GM23338 (cell line): ENCODE results near the gene ADAM10. TPM values are rescaled to one million over a fixed set of nuclear protein-coding genes. Genes with fewer than 3 reads are reported as not detected.

Experiments used
- ATAC-seq: fragments of 200-7000 bp; cut with Tn5 transposase; 3 replicates; pipeline ENCODE4 v1.9.1; 2020
- DNase-seq: peaks from one replicate; pipeline ENCODE4 v3.0.0-alpha.2; 2015; ENCODE audit warnings: low spot score
- H2AFZ ChIP-seq: fragments of 200-600 bp; sonication (generic); 2 replicates; pipeline ENCODE4 v1.8.0; 2016; ENCODE audit warnings: antibody characterized with exemption, mild to moderate bottlenecking, moderate library complexity
- H3F3A ChIP-seq: fragments of 200-600 bp; sonication (generic); replicated peaks from 2 replicates; pipeline ENCODE4 v1.8.0; 2017; ENCODE audit warnings: antibody characterized with exemption, mixed run types, low read depth
- H3K27ac ChIP-seq: fragments of 200-600 bp; sonication (generic); 2 replicates; pipeline ENCODE4 v1.6.1; 2016; ENCODE audit warnings: low read depth
- H3K27me3 ChIP-seq: fragments of 200-600 bp; sonication (generic); 2 replicates; pipeline ENCODE4 v1.8.0; 2016; ENCODE audit warnings: mild to moderate bottlenecking, mixed run types, moderate library complexity; ENCODE audit not compliant: insufficient read depth
- H3K36me3 ChIP-seq: fragments of 200-600 bp; sonication (generic); 2 replicates; pipeline ENCODE4 v1.8.0; 2016; ENCODE audit warnings: mild to moderate bottlenecking; ENCODE audit not compliant: insufficient read depth
- H3K4me1 ChIP-seq: fragments of 200-600 bp; sonication (generic); 2 replicates; pipeline ENCODE4 v1.8.0; 2016; ENCODE audit warnings: mild to moderate bottlenecking, moderate library complexity; ENCODE audit not compliant: insufficient read depth
- H3K4me2 ChIP-seq: fragments of 200-600 bp; sonication (generic); 2 replicates; pipeline ENCODE4 v1.7.1; 2017; ENCODE audit warnings: mixed run types
- H3K4me3 ChIP-seq: fragments of 200-600 bp; sonication (generic); 2 replicates; pipeline ENCODE4 v1.6.1; 2016; ENCODE audit warnings: mixed run types
- H3K79me2 ChIP-seq: fragments of 200-600 bp; sonication (generic); replicated peaks from 2 replicates; pipeline ENCODE4 v1.8.0; 2017; ENCODE audit warnings: mild to moderate bottlenecking; ENCODE audit not compliant: insufficient read depth
- H3K9me2 ChIP-seq: fragments of 200-600 bp; sonication (generic); 2 replicates; pipeline ENCODE4 v1.8.0; 2017; ENCODE audit not compliant: insufficient read depth
- H4K20me1 ChIP-seq: fragments of 200-600 bp; sonication (generic); replicated peaks from 2 replicates; pipeline ENCODE4 v1.8.0; 2017; ENCODE audit warnings: mild to moderate bottlenecking; ENCODE audit not compliant: insufficient read depth
- H3K27ac Mint-ChIP-seq: 2 replicates; pipeline ENCODE4 v1.8.0; 2020; ENCODE audit warnings: inconsistent platforms, mild to moderate bottlenecking, moderate library complexity, mixed read lengths
- H3K27me3 Mint-ChIP-seq: 3 replicates; pipeline ENCODE4 v1.8.0; 2022; ENCODE audit warnings: low read depth, mild to moderate bottlenecking, moderate library complexity, mixed read lengths, inconsistent platforms; ENCODE audit not compliant: insufficient read depth, poor library complexity
- H3K36me3 Mint-ChIP-seq: 3 replicates; pipeline ENCODE4 v1.8.0; 2021; ENCODE audit warnings: low read depth, mild to moderate bottlenecking, inconsistent platforms, moderate library complexity, mixed read lengths
- H3K4me1 Mint-ChIP-seq: 3 replicates; pipeline ENCODE4 v1.8.0; 2020; ENCODE audit warnings: mild to moderate bottlenecking, inconsistent platforms, mixed read lengths
- H3K4me3 Mint-ChIP-seq: 3 replicates; pipeline ENCODE4 v1.8.0; 2021; ENCODE audit warnings: moderate library complexity, mild to moderate bottlenecking, inconsistent platforms, mixed read lengths
- H3K9me3 Mint-ChIP-seq: 3 replicates; pipeline ENCODE4 v1.8.0; 2020; ENCODE audit warnings: moderate library complexity, mild to moderate bottlenecking, inconsistent platforms, mixed read lengths
- CREB1 ChIP-seq: fragments of 250-450 bp; sonication (Bioruptor Pico); IDR thresholded peaks from 2 replicates; pipeline ENCODE4 v1.5.0; 2020; ENCODE audit warnings: low read depth, mild to moderate bottlenecking, moderate library complexity
- EZH2 ChIP-seq: fragments of 200-600 bp; sonication (generic); IDR thresholded peaks from one replicate; pipeline ENCODE4 v1.8.0; 2017; ENCODE audit warnings: antibody characterized with exemption, mild to moderate bottlenecking, low read depth; ENCODE audit not compliant: unreplicated experiment
- JUNB ChIP-seq: IDR thresholded peaks from one replicate; pipeline ENCODE4 v1.6.1; 2016; ENCODE audit warnings: antibody characterized with exemption; ENCODE audit not compliant: unreplicated experiment
- NANOG ChIP-seq: IDR thresholded peaks from 2 replicates; pipeline ENCODE4 v1.6.1; 2016; ENCODE audit warnings: antibody characterized with exemption, borderline replicate concordance
- STAT1 ChIP-seq: IDR thresholded peaks from one replicate; pipeline ENCODE4 v1.6.1; 2016; ENCODE audit warnings: antibody characterized with exemption; ENCODE audit not compliant: unreplicated experiment
- ZNF114 ChIP-seq: fragments of 250-450 bp; sonication (Bioruptor Pico); IDR thresholded peaks from 2 replicates; pipeline ENCODE4 v1.5.0; 2020; ENCODE audit warnings: mild to moderate bottlenecking, moderate library complexity
- polyA plus RNA-seq: library from polyadenylated mRNA; unstranded; fragments of >200 nt; fragmentation: Nextera tagmentation; extraction: Ambion mirVana; gene quantifications from 2 replicates; pipeline ENCODE4 v1.2.1, GENCODE V29; 2016
- total RNA-seq: library from RNA; depleted of rRNA; stranded (reverse); fragments of >200 nt; shearing (Covaris generic); gene quantifications from 2 replicates; pipeline ENCODE4 v1.2.3, GENCODE V29; 2014
- TF ChIP-seq, protein P1 (sequence below): fragments of 250-450 bp; sonication (Bioruptor Pico); IDR thresholded peaks from 2 replicates; pipeline ENCODE4 v1.5.0; 2020; ENCODE audit warnings: mild to moderate bottlenecking, moderate library complexity
- TF ChIP-seq, protein P2 (sequence below): IDR thresholded peaks from 2 replicates; pipeline ENCODE4 v1.6.1; 2016; ENCODE audit warnings: antibody characterized with exemption
- TF ChIP-seq, protein P3 (sequence below): IDR thresholded peaks from one replicate; pipeline ENCODE4 v1.6.1; 2018; ENCODE audit warnings: antibody characterized with exemption; ENCODE audit not compliant: unreplicated experiment

ADAM10 gene
- total and polyA plus RNA-seq, 2 experiments from 2014 or later, result 25.0 to 114 TPM

DNA sequence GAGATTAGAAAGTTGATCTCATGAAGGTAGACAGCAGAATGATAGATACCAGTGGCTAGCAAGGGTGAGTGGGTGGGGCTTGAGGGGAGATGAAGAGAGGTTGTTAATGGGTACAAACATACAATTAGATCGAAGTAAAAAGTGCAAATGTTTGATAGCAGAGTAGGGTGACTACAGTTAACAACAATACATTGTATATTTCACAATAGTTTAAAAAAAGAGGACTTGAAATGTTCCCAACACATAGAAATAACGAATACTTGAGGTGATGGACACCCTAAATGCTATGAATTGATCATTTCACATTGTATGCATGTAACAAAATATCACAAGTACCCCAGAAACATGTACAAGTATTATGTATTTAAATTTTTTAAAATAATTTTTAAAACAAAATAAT, 47.3 kb downstream of the ADAM10 start (continued):
- TF ChIP-seq, protein P1, sequence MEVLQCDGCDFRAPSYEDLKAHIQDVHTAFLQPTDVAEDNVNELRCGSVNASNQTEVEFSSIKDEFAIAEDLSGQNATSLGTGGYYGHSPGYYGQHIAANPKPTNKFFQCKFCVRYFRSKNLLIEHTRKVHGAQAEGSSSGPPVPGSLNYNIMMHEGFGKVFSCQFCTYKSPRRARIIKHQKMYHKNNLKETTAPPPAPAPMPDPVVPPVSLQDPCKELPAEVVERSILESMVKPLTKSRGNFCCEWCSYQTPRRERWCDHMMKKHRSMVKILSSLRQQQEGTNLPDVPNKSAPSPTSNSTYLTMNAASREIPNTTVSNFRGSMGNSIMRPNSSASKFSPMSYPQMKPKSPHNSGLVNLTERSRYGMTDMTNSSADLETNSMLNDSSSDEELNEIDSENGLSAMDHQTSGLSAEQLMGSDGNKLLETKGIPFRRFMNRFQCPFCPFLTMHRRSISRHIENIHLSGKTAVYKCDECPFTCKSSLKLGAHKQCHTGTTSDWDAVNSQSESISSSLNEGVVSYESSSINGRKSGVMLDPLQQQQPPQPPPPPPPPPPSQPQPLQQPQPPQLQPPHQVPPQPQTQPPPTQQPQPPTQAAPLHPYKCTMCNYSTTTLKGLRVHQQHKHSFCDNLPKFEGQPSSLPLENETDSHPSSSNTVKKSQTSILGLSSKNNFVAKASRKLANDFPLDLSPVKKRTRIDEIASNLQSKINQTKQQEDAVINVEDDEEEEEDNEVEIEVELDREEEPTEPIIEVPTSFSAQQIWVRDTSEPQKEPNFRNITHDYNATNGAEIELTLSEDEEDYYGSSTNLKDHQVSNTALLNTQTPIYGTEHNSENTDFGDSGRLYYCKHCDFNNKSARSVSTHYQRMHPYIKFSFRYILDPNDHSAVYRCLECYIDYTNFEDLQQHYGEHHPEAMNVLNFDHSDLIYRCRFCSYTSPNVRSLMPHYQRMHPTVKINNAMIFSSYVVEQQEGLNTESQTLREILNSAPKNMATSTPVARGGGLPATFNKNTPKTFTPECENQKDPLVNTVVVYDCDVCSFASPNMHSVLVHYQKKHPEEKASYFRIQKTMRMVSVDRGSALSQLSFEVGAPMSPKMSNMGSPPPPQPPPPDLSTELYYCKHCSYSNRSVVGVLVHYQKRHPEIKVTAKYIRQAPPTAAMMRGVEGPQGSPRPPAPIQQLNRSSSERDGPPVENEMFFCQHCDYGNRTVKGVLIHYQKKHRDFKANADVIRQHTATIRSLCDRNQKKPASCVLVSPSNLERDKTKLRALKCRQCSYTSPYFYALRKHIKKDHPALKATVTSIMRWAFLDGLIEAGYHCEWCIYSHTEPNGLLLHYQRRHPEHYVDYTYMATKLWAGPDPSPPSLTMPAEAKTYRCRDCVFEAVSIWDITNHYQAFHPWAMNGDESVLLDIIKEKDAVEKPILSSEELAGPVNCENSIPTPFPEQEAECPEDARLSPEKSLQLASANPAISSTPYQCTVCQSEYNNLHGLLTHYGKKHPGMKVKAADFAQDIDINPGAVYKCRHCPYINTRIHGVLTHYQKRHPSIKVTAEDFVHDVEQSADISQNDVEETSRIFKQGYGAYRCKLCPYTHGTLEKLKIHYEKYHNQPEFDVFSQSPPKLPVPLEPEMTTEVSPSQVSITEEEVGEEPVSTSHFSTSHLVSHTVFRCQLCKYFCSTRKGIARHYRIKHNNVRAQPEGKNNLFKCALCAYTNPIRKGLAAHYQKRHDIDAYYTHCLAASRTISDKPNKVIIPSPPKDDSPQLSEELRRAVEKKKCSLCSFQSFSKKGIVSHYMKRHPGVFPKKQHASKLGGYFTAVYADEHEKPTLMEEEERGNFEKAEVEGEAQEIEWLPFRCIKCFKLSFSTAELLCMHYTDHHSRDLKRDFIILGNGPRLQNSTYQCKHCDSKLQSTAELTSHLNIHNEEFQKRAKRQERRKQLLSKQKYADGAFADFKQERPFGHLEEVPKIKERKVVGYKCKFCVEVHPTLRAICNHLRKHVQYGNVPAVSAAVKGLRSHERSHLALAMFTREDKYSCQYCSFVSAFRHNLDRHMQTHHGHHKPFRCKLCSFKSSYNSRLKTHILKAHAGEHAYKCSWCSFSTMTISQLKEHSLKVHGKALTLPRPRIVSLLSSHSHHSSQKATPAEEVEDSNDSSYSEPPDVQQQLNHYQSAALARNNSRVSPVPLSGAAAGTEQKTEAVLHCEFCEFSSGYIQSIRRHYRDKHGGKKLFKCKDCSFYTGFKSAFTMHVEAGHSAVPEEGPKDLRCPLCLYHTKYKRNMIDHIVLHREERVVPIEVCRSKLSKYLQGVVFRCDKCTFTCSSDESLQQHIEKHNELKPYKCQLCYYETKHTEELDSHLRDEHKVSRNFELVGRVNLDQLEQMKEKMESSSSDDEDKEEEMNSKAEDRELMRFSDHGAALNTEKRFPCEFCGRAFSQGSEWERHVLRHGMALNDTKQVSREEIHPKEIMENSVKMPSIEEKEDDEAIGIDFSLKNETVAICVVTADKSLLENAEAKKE (CRISPR knock-in tag), result no peak

DNA sequence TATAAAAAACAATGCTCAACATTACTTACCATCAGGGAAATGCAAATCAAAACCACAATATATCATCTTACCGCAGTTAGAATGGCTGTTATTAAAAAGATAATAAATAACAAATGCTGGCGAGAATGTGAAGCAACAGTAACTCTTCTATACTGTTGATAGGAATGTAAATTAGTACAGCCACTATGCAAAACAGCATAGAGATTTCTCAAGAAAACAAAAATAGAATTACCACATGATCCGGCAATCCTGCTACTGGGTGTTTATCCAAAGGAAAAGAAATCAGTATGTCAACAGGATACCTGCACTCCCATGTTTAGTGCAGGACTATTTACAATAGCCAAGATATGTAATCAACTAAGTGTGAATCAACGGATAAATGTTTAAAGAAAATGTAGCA, 48.1 kb downstream of the ADAM10 start:
- ATAC-seq (no peak), DNase-seq (no peak)
- H3K9me3 Mint-ChIP-seq, result peaks cover 8% of the 10 kb centered on the region; the same call in 2 of the 3 replicates
- Histone ChIP-seq H3K79me2 (peaks cover 98% of the 10 kb centered on the region), H2AFZ (no peak overlapping the region), H3K4me2 (no peak overlapping the region), H3K36me3 (no peaks in the 10 kb centered on the region), H4K20me1 (peaks cover 31% of the 10 kb centered on the region; the same call in 1 of the 2 replicates), H3K27ac (no peak overlapping the region), H3K4me1 (peaks cover 6% of the 10 kb centered on the region), H3K27me3 (no peaks in the 10 kb centered on the region), H3K4me3 (no peak overlapping the region), H3K9me2 (no peaks in the 10 kb centered on the region), H3F3A (no peaks in the 10 kb centered on the region)
- peaks cover 27% of the 10 kb centered on the region for H3K36me3 Mint-ChIP-seq
- H3K4me1 Mint-ChIP-seq, result peaks cover 15% of the 10 kb centered on the region
- peaks cover 11% of the 10 kb centered on the region for H3K27me3 Mint-ChIP-seq
- no peak overlapping the region for H3K4me3 Mint-ChIP-seq
- no peak overlapping the region for H3K27ac Mint-ChIP-seq
- TF ChIP-seq, protein P2, sequence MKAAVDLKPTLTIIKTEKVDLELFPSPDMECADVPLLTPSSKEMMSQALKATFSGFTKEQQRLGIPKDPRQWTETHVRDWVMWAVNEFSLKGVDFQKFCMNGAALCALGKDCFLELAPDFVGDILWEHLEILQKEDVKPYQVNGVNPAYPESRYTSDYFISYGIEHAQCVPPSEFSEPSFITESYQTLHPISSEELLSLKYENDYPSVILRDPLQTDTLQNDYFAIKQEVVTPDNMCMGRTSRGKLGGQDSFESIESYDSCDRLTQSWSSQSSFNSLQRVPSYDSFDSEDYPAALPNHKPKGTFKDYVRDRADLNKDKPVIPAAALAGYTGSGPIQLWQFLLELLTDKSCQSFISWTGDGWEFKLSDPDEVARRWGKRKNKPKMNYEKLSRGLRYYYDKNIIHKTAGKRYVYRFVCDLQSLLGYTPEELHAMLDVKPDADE, result no peak
- TF ChIP-seq, protein P3, sequence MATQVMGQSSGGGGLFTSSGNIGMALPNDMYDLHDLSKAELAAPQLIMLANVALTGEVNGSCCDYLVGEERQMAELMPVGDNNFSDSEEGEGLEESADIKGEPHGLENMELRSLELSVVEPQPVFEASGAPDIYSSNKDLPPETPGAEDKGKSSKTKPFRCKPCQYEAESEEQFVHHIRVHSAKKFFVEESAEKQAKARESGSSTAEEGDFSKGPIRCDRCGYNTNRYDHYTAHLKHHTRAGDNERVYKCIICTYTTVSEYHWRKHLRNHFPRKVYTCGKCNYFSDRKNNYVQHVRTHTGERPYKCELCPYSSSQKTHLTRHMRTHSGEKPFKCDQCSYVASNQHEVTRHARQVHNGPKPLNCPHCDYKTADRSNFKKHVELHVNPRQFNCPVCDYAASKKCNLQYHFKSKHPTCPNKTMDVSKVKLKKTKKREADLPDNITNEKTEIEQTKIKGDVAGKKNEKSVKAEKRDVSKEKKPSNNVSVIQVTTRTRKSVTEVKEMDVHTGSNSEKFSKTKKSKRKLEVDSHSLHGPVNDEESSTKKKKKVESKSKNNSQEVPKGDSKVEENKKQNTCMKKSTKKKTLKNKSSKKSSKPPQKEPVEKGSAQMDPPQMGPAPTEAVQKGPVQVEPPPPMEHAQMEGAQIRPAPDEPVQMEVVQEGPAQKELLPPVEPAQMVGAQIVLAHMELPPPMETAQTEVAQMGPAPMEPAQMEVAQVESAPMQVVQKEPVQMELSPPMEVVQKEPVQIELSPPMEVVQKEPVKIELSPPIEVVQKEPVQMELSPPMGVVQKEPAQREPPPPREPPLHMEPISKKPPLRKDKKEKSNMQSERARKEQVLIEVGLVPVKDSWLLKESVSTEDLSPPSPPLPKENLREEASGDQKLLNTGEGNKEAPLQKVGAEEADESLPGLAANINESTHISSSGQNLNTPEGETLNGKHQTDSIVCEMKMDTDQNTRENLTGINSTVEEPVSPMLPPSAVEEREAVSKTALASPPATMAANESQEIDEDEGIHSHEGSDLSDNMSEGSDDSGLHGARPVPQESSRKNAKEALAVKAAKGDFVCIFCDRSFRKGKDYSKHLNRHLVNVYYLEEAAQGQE, result no peak
- no peak for TF ChIP-seq STAT1
- TF ChIP-seq EZH2, result no peak
- TF ChIP-seq JUNB, result no peak
- TF ChIP-seq CREB1, result no peak
- no peak for TF ChIP-seq ZNF114 (CRISPR knock-in tag)
- no peak for TF ChIP-seq NANOG
